ENCODE measurements around the gene LRRFIP1. TPM values are rescaled to one million over a fixed set of nuclear protein-coding genes. Genes with fewer than 3 reads are reported as not detected.

LRRFIP1 gene
- total RNA-seq, 6 experiments from 2014 or later = 29.4 to 56.3 (median 49.7) TPM

- no peak for DNase-seq
- 90% methylated on average over 5 of the region's 6 CpGs for WGBS (ENCODE audit: insufficient coverage, low coverage, low lambda C conversion rate, missing lambda C conversion rate)
- intact Hi-C loops (cut with DNase I) = no loop called here
Observed at GRCh38 chr2:237668440-237668839, 41.1 kb downstream of the LRRFIP1 start.

GRCh38 chr2:237669283-237669627 lies 41.9 kb downstream of the LRRFIP1 start:
- no peaks in the 10 kb centered on the region for H3K27me3 ChIP-seq
- H3K4me1 ChIP-seq = peaks cover 0 to 27% (median 12%) of the 10 kb centered on the region in 4 donors
- no peaks in the 10 kb centered on the region for H3K9me3 ChIP-seq
- peak overlapping the region; percentile 21 to 86 (median 80) for H3K27ac ChIP-seq
- intact Hi-C loops (cut with DNase I) = no loop called here
- no peak for DNase-seq
- TF ChIP-seq, protein P1, sequence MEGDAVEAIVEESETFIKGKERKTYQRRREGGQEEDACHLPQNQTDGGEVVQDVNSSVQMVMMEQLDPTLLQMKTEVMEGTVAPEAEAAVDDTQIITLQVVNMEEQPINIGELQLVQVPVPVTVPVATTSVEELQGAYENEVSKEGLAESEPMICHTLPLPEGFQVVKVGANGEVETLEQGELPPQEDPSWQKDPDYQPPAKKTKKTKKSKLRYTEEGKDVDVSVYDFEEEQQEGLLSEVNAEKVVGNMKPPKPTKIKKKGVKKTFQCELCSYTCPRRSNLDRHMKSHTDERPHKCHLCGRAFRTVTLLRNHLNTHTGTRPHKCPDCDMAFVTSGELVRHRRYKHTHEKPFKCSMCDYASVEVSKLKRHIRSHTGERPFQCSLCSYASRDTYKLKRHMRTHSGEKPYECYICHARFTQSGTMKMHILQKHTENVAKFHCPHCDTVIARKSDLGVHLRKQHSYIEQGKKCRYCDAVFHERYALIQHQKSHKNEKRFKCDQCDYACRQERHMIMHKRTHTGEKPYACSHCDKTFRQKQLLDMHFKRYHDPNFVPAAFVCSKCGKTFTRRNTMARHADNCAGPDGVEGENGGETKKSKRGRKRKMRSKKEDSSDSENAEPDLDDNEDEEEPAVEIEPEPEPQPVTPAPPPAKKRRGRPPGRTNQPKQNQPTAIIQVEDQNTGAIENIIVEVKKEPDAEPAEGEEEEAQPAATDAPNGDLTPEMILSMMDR (IDR thresholded peaks at IDR 0.05) = no peak
- no peak for TF ChIP-seq POLR2A (IDR thresholded peaks at IDR 0.05)
- WGBS (ENCODE audit: insufficient coverage, low coverage, low lambda C conversion rate, missing lambda C conversion rate) = 23% methylated on average over 3 of the region's 3 CpGs
- H3K4me3 ChIP-seq = no peak overlapping the region
- ATAC-seq = no peak
- H3K36me3 ChIP-seq = no peaks in the 10 kb centered on the region

More at GRCh38 chr2:237668440-237668839, 41.1 kb downstream of the LRRFIP1 start:
- H3K27ac ChIP-seq = no peak overlapping the region
- H3K36me3 ChIP-seq = no peaks in the 10 kb centered on the region
- H3K9me3 ChIP-seq = no peaks in the 10 kb centered on the region
- TF ChIP-seq, protein P1 (IDR thresholded peaks at IDR 0.05) = no peak
- TF ChIP-seq POLR2A (IDR thresholded peaks at IDR 0.05) = no peak
- H3K4me3 ChIP-seq = no peak overlapping the region
- no peaks in the 10 kb centered on the region for H3K27me3 ChIP-seq
- no peak for ATAC-seq
- peaks cover 0 to 24% (median 10%) of the 10 kb centered on the region in 4 donors for H3K4me1 ChIP-seq

GRCh38 chr2:237669628-237670392 lies 42.4 kb downstream of the LRRFIP1 start:
- DNase-seq (peak; percentile 72 to 85 (median 84)), ATAC-seq (peak; percentile 87 to 93 (median 88))
- H3K4me3 ChIP-seq = no peak overlapping the region
- TF ChIP-seq, protein P1 (IDR thresholded peaks at IDR 0.05) = no peak
- peak; percentile 69 for TF ChIP-seq POLR2A (IDR thresholded peaks at IDR 0.05)
- intact Hi-C loops (cut with DNase I) = no loop called here
- peak overlapping the region; percentile 21 to 86 (median 80) for H3K27ac ChIP-seq
- peaks cover 0 to 33% (median 15%) of the 10 kb centered on the region in 4 donors for H3K4me1 ChIP-seq
- no peaks in the 10 kb centered on the region for H3K9me3 ChIP-seq
- H3K36me3 ChIP-seq = no peaks in the 10 kb centered on the region
- H3K27me3 ChIP-seq = no peaks in the 10 kb centered on the region
- WGBS (ENCODE audit: insufficient coverage, low coverage, low lambda C conversion rate, missing lambda C conversion rate) = 32% methylated on average over 17 of the region's 21 CpGs

DNA sequence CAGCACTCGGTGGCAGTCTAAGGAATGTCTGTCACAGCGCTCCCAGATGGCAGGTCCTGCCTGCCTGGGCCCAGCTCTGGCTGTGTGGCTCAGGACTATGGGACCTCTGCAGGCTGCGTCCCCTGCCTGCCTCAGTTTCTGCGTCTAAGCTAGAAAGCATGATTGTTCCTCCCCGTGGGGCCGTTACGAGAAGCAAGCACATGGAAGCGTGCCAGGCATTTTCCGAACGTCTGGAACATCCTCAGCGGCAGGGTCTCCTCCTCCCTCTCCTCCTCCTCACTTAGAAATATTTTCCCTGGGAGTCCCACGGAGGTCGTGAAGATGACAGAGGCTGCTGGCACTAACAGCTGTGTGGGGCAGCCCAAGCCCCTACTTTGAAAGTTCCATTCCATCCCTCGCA lies 43.3 kb downstream of the LRRFIP1 start:
- Histone ChIP-seq H3K36me3 (no peaks in the 10 kb centered on the region), H3K9me3 (no peaks in the 10 kb centered on the region), H3K4me1 (peaks cover 0 to 38% (median 19%) of the 10 kb centered on the region in 4 donors), H3K27ac (peak overlapping the region; percentile 21 to 86 (median 80)), H3K4me3 (no peak overlapping the region), H3K27me3 (no peaks in the 10 kb centered on the region)
- no peak for TF ChIP-seq POLR2A (IDR thresholded peaks at IDR 0.05)
- TF ChIP-seq, protein P1 (IDR thresholded peaks at IDR 0.05) = no peak
- DNase-seq = no peak
- 71% methylated on average over 1 of the region's 14 CpGs for WGBS (ENCODE audit: insufficient coverage, low coverage, low lambda C conversion rate, missing lambda C conversion rate)
- intact Hi-C loops (cut with DNase I) = no loop called here
- no peak for ATAC-seq
